Thyroid gland (tissue), 4 donors: ENCODE data around the gene TCERG1L. TPM values are rescaled to one million over a fixed set of nuclear protein-coding genes. Genes with fewer than 3 reads are reported as not detected.

Experiments
- DNase-seq, 2 donors: peaks; one replicate each; pipeline ENCODE4 v3.0.0-alpha.2; 2019
- H3K27ac ChIP-seq, 3 donors: fragments of 200-600 bp; sonication (generic); 1 replicate in 2 of 3; 2 replicates in 1 of 3; pipeline ENCODE4 v1.5.1; 2016 to 2019; ENCODE audit warnings: mild to moderate bottlenecking in 1 of 3, moderate library complexity in 1 of 3
- H3K27me3 ChIP-seq: fragments of 200-600 bp; sonication (generic); one replicate; pipeline ENCODE4 v1.5.1; 2019
- H3K36me3 ChIP-seq, 2 donors: fragments of 200-600 bp; sonication (generic); one replicate each; pipeline ENCODE4 v1.5.1; 2016 to 2019
- H3K4me1 ChIP-seq, 2 donors: fragments of 200-600 bp; sonication (generic); one replicate each; pipeline ENCODE4 v1.5.1; 2017 to 2019
- H3K4me3 ChIP-seq, 3 donors: fragments of 200-600 bp; sonication (generic); replicated peaks in 1 of 3; 1 replicate in 2 of 3; 2 replicates in 1 of 3; pipeline ENCODE4 v1.5.1; 2016; ENCODE audit warnings: mild to moderate bottlenecking in 1 of 3
- H3K9me3 ChIP-seq: fragments of 200-600 bp; sonication (generic); one replicate; pipeline ENCODE4 v1.5.1; 2017
- CTCF ChIP-seq, 6 experiments: fragments of 200-600 bp in 3 of 6; fragments of 450-650 bp in 3 of 6; sonication (generic) in 3 of 6; IDR thresholded peaks; one replicate each; pipeline ENCODE4 v1.5.1; 2016 to 2019; ENCODE audit warnings: antibody characterized with exemption in 6 of 6, mild to moderate bottlenecking in 2 of 6, inconsistent platforms in 1 of 6, moderate library complexity in 1 of 6
- POLR2A ChIP-seq, 2 donors: fragments of 450-650 bp; IDR thresholded peaks; one replicate each; pipeline ENCODE4 v1.6.1; 2017; ENCODE audit warnings: antibody characterized with exemption in 2 of 2, mild to moderate bottlenecking in 2 of 2, moderate library complexity in 1 of 2
- WGBS, 2 donors: methylation state at CpG; one replicate each; pipeline ENCODE4 v1.1.5; 2017; 5-methylcytosine and 5-hydroxymethylcytosine counted together
- intact Hi-C: fragments of 100-400 bp; cut with DNase I; formaldehyde crosslinking; loops from one replicate; pipeline ENCODE4 v1.15.1; 2023
- total RNA-seq, 4 donors: library from RNA; depleted of rRNA; stranded (reverse); fragments of >200 nt; gene quantifications; one replicate each; pipeline ENCODE4 v1.2.3, GENCODE V29; 2016

TCERG1L gene
- total RNA-seq, 4 donors from 2014 or later = 4.3 to 23.6 (median 8.2) TPM

- Histone ChIP-seq H3K4me3 (no peak overlapping the region), H3K27ac (no peak overlapping the region), H3K9me3 (no peaks in the 10 kb centered on the region), H3K36me3 (no peaks in the 10 kb centered on the region), H3K27me3 (no peaks in the 10 kb centered on the region), H3K4me1 (no peaks in the 10 kb centered on the region)
- WGBS, 2 donors = 72 to 86% methylated on average over 7 of the region's 7 CpGs
- TF ChIP-seq CTCF (IDR thresholded peaks at IDR 0.05) (no peak), POLR2A (IDR thresholded peaks at IDR 0.05) (no peak)
- intact Hi-C loops = no loop called here
- DNase-seq = no peak
Measured at GRCh38 chr10:131233611-131234258, 77.8 kb downstream of the TCERG1L start.

- Histone ChIP-seq H3K9me3 (no peaks in the 10 kb centered on the region), H3K27ac (no peak overlapping the region), H3K36me3 (no peaks in the 10 kb centered on the region), H3K27me3 (no peaks in the 10 kb centered on the region), H3K4me3 (no peak overlapping the region), H3K4me1 (no peaks in the 10 kb centered on the region)
- 74 to 84% methylated on average over 13 to 15 of the region's 15 CpGs for WGBS, 2 donors
- TF ChIP-seq CTCF (IDR thresholded peaks at IDR 0.05) (no peak), POLR2A (IDR thresholded peaks at IDR 0.05) (no peak)
- DNase-seq = no peak
- intact Hi-C loops = no loop called here
Measured at GRCh38 chr10:131231965-131232541, 79.5 kb downstream of the TCERG1L start.

- H3K4me1 ChIP-seq = no peaks in the 10 kb centered on the region
- intact Hi-C loops = no loop called here
- no peak for DNase-seq
- H3K36me3 ChIP-seq = no peaks in the 10 kb centered on the region
- no peaks in the 10 kb centered on the region for H3K9me3 ChIP-seq
- H3K27me3 ChIP-seq = no peaks in the 10 kb centered on the region
- WGBS, 2 donors = 64 to 67% methylated on average over 16 to 19 of the region's 19 CpGs
- H3K4me3 ChIP-seq = no peak overlapping the region
- TF ChIP-seq CTCF (IDR thresholded peaks at IDR 0.05) (no peak), POLR2A (IDR thresholded peaks at IDR 0.05) (no peak)
- H3K27ac ChIP-seq = no peak overlapping the region
Measured at GRCh38 chr10:131231323-131231964, 80.1 kb downstream of the TCERG1L start.

- intact Hi-C loops = no loop called here
- TF ChIP-seq CTCF (IDR thresholded peaks at IDR 0.05) (no peak), POLR2A (IDR thresholded peaks at IDR 0.05) (no peak)
- no peaks in the 10 kb centered on the region for H3K9me3 ChIP-seq
- no peaks in the 10 kb centered on the region for H3K36me3 ChIP-seq
- no peak overlapping the region for H3K4me3 ChIP-seq
- H3K27me3 ChIP-seq = no peaks in the 10 kb centered on the region
- no peak overlapping the region for H3K27ac ChIP-seq
- no peak for DNase-seq
- no peaks in the 10 kb centered on the region for H3K4me1 ChIP-seq
- 88 to 94% methylated on average over 10 of the region's 15 CpGs for WGBS, 2 donors
Measured at GRCh38 chr10:131230641-131231322, 80.7 kb downstream of the TCERG1L start.
